H9 (cell line): ENCODE results near the gene SLC25A11. TPM values are rescaled to one million over a fixed set of nuclear protein-coding genes. Genes with fewer than 3 reads are reported as not detected.
A peak's percentile ranks its signal among the peaks of the same experiment; 100 is the strongest.

Source experiments
- DNase-seq: peaks from one replicate; pipeline ENCODE4 v3.0.0-alpha.2; 2017
- H2AFZ ChIP-seq: one replicate; pipeline ENCODE4 v1.6.1; 2013; ENCODE audit warnings: mild to moderate bottlenecking, low read length, control low read depth, moderate library complexity
- H2AK5ac ChIP-seq: 2 replicates; pipeline ENCODE4 v1.6.1; 2013; ENCODE audit warnings: low read length, control low read depth, mixed read lengths; ENCODE audit not compliant: insufficient read length
- H2BK120ac ChIP-seq: one replicate; pipeline ENCODE4 v1.6.1; 2013; ENCODE audit warnings: low read depth, mild to moderate bottlenecking, low read length, control low read depth, inconsistent platforms; ENCODE audit not compliant: poor library complexity, severe bottlenecking
- H2BK12ac ChIP-seq: 2 replicates; pipeline ENCODE4 v1.6.1; 2013; ENCODE audit warnings: low read length, control low read depth, mixed read lengths, low read depth; ENCODE audit not compliant: insufficient read length
- H2BK15ac ChIP-seq: 2 replicates; pipeline ENCODE4 v1.6.1; 2013; ENCODE audit warnings: low read depth, low read length, control low read depth
- H2BK20ac ChIP-seq: one replicate; pipeline ENCODE4 v1.6.1; 2013; ENCODE audit warnings: low read depth, mild to moderate bottlenecking, low read length, control low read depth, inconsistent platforms; ENCODE audit not compliant: poor library complexity, severe bottlenecking
- H2BK5ac ChIP-seq: 2 replicates; pipeline ENCODE4 v1.6.1; 2013; ENCODE audit warnings: low read length, control low read depth, mixed read lengths; ENCODE audit not compliant: insufficient read length
- H3K14ac ChIP-seq: 2 replicates; pipeline ENCODE4 v1.6.1; 2013; ENCODE audit warnings: low read length, control low read depth; ENCODE audit not compliant: insufficient read depth
- H3K18ac ChIP-seq: 2 replicates; pipeline ENCODE4 v1.6.1; 2013; ENCODE audit warnings: low read depth, mild to moderate bottlenecking, mixed read lengths, low read length, control low read depth; ENCODE audit not compliant: insufficient read length
- H3K23ac ChIP-seq: 2 replicates; pipeline ENCODE4 v1.6.1; 2013; ENCODE audit warnings: low read length, control low read depth, mixed read lengths, low read depth; ENCODE audit not compliant: insufficient read length
- H3K23me2 ChIP-seq: 2 replicates; pipeline ENCODE4 v1.6.1; 2013; ENCODE audit warnings: low read depth, mild to moderate bottlenecking, mixed read lengths, low read length, control low read depth; ENCODE audit not compliant: insufficient read length, poor library complexity, severe bottlenecking
- H3K27ac ChIP-seq: 2 replicates; pipeline ENCODE4 v1.5.1; 2013; ENCODE audit warnings: low read length, control low read depth, mixed read lengths, low read depth; ENCODE audit not compliant: insufficient read length
- H3K27me3 ChIP-seq: 2 replicates; pipeline ENCODE4 v1.6.1; 2013; ENCODE audit warnings: low read length, control low read depth, inconsistent platforms; ENCODE audit not compliant: insufficient read depth
- H3K4ac ChIP-seq: 2 replicates; pipeline ENCODE4 v1.6.1; 2013; ENCODE audit warnings: low read depth, mild to moderate bottlenecking, control low read depth, inconsistent platforms, low read length, moderate library complexity
- H3K4me1 ChIP-seq: 2 replicates; pipeline ENCODE4 v1.6.1; 2013; ENCODE audit warnings: low read length, control low read depth, inconsistent platforms; ENCODE audit not compliant: insufficient read depth
- H3K4me2 ChIP-seq: 2 replicates; pipeline ENCODE4 v1.6.1; 2013; ENCODE audit warnings: low read length, control low read depth, mixed read lengths; ENCODE audit not compliant: insufficient read length, insufficient read depth
- H3K56ac ChIP-seq: 2 replicates; pipeline ENCODE4 v1.6.1; 2013; ENCODE audit warnings: low read depth, mild to moderate bottlenecking, mixed read lengths, low read length, control low read depth; ENCODE audit not compliant: insufficient read length
- H3K79me1 ChIP-seq: 2 replicates; pipeline ENCODE4 v1.6.1; 2013; ENCODE audit warnings: low read depth, mild to moderate bottlenecking, moderate library complexity, low read length, control low read depth, inconsistent platforms; ENCODE audit not compliant: insufficient read depth, poor library complexity, severe bottlenecking
- H3K79me2 ChIP-seq: 2 replicates; pipeline ENCODE4 v1.6.1; 2013; ENCODE audit warnings: low read length, control low read depth, inconsistent platforms; ENCODE audit not compliant: insufficient read depth
- H3K9ac ChIP-seq: 2 replicates; pipeline ENCODE4 v1.6.1; 2013; ENCODE audit warnings: low read length, control low read depth, mixed read lengths; ENCODE audit not compliant: insufficient read length; ENCODE audit errors: extremely low read depth
- H3K9me3 ChIP-seq: one replicate; pipeline ENCODE4 v1.6.1; 2013; ENCODE audit warnings: low read depth, low read length, inconsistent platforms; ENCODE audit not compliant: control insufficient read depth
- H3T11ph ChIP-seq: one replicate; pipeline ENCODE4 v1.6.1; 2013; ENCODE audit warnings: mild to moderate bottlenecking, low read length, control low read depth, inconsistent platforms
- H4K20me1 ChIP-seq: one replicate; pipeline ENCODE4 v1.6.1; 2013; ENCODE audit not compliant: control insufficient read depth, insufficient read length, insufficient read depth
- H4K5ac ChIP-seq: 2 replicates; pipeline ENCODE4 v1.6.1; 2013; ENCODE audit warnings: low read depth, mild to moderate bottlenecking, mixed read lengths, low read length, control low read depth; ENCODE audit not compliant: insufficient read length
- H4K8ac ChIP-seq: replicated peaks from 2 replicates; pipeline ENCODE4 v1.6.1; 2013; ENCODE audit warnings: low read length, control low read depth, mixed read lengths, low read depth; ENCODE audit not compliant: insufficient read length
- H4K91ac ChIP-seq: 2 replicates; pipeline ENCODE4 v1.6.1; 2013; ENCODE audit warnings: low read depth, mild to moderate bottlenecking, moderate library complexity, mixed read lengths, low read length, control low read depth; ENCODE audit not compliant: insufficient read length
- H3K27ac Mint-ChIP-seq, 3 experiments: 2 replicates in 2 of 3; 3 replicates in 1 of 3; pipeline ENCODE4 v1.8.0; 2020 to 2021; ENCODE audit warnings: mixed read lengths in 3 of 3, mild to moderate bottlenecking in 1 of 3, moderate library complexity in 1 of 3
- H3K27me3 Mint-ChIP-seq: 2 replicates; pipeline ENCODE4 v1.8.0; 2021; ENCODE audit warnings: low read depth, mild to moderate bottlenecking, moderate library complexity, mixed read lengths
- H3K36me3 Mint-ChIP-seq, 3 experiments: 2 replicates in 2 of 3; 3 replicates in 1 of 3; pipeline ENCODE4 v1.8.0; 2020 to 2021; ENCODE audit warnings: low read depth in 3 of 3, mixed read lengths in 3 of 3; ENCODE audit not compliant: insufficient read depth in 1 of 3
- H3K4me1 Mint-ChIP-seq, 2 experiments: 2 replicates each; pipeline ENCODE4 v1.8.0; 2020; ENCODE audit warnings: mixed read lengths in 2 of 2
- H3K4me3 Mint-ChIP-seq, 2 experiments: 2 replicates in 1 of 2; 3 replicates in 1 of 2; pipeline ENCODE4 v1.8.0; 2020 to 2021; ENCODE audit warnings: mild to moderate bottlenecking in 2 of 2, mixed read lengths in 2 of 2, moderate library complexity in 1 of 2
- H3K9me3 Mint-ChIP-seq, 2 experiments: 2 replicates in 1 of 2; 3 replicates in 1 of 2; pipeline ENCODE4 v1.8.0; 2020; ENCODE audit warnings: mild to moderate bottlenecking in 2 of 2, mixed read lengths in 2 of 2, moderate library complexity in 1 of 2
- WGBS: extraction: QIAGEN DNeasy Blood & Tissue Kit; methylation state at CpG from one replicate; pipeline ENCODE4 v1.1.7; 2013; ENCODE audit warnings: missing lambda C conversion rate, low lambda C conversion rate, mixed read lengths; ENCODE audit not compliant: insufficient read length; ENCODE audit errors: extremely low coverage; 5-methylcytosine and 5-hydroxymethylcytosine counted together
- total RNA-seq: library from RNA; stranded (reverse); gene quantifications from 2 replicates; pipeline ENCODE4 v1.2.1, GENCODE V29; 2021
- TF ChIP-seq, protein P1 (sequence below): fragments of 200-600 bp; sonication (generic); conservative IDR thresholded peaks from 3 replicates; pipeline ENCODE4 v1.8.0; 2021; ENCODE audit warnings: antibody characterized with exemption, mild to moderate bottlenecking

Gene SLC25A11
- total RNA-seq, 1 experiment from 2014 or later = 74.9 TPM

DNA sequence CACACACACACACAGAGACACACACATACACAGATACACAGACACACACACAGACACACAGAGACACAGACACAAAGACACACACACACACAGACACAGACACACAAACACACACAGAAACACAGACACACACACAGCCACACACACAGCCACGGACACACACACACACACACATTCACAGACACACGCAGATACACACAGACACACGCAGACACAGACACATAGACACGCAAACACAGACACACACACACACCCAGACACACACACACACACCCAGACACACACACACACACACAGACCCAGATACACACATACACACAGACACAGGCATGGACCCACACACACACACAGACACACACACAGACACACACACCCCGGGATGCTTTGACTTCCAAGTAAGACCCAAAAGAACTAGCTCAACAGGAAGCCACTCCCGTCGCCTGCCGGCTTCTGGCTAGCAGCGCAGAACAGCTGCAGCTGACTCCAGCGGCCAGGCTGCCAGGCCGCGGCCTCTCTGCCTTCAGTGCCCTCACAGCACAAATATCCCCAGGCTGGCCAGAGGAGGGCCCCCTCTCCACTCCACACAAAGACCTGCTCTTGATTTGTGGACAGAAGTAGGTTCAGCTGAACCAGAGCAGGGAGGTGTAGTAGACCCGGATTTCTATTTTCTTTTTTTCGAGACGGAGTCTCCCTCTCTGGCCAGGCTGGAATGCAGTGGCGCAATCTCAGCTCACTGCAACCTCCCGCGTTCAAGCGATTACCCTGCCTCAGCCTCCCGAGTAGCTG lies 30.9 kb downstream of the SLC25A11 start:
- TF ChIP-seq, protein P1, sequence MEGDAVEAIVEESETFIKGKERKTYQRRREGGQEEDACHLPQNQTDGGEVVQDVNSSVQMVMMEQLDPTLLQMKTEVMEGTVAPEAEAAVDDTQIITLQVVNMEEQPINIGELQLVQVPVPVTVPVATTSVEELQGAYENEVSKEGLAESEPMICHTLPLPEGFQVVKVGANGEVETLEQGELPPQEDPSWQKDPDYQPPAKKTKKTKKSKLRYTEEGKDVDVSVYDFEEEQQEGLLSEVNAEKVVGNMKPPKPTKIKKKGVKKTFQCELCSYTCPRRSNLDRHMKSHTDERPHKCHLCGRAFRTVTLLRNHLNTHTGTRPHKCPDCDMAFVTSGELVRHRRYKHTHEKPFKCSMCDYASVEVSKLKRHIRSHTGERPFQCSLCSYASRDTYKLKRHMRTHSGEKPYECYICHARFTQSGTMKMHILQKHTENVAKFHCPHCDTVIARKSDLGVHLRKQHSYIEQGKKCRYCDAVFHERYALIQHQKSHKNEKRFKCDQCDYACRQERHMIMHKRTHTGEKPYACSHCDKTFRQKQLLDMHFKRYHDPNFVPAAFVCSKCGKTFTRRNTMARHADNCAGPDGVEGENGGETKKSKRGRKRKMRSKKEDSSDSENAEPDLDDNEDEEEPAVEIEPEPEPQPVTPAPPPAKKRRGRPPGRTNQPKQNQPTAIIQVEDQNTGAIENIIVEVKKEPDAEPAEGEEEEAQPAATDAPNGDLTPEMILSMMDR = peak; percentile 86
- no peak overlapping the region for H4K5ac ChIP-seq
- no peak overlapping the region for H3K18ac ChIP-seq
- H3K27ac ChIP-seq = no peak overlapping the region
- no peaks in the 10 kb centered on the region for H3K9me3 ChIP-seq
- Mint-ChIP-seq H3K36me3 (no peaks in the 10 kb centered on the region), H3K4me1 (peaks cover 5 to 7% of the 10 kb centered on the region in 2 experiments; a peak in 2 of 4 replicates), H3K4me3 (no peak overlapping the region), H3K27ac (no peak overlapping the region), H3K9me3 (no peaks in the 10 kb centered on the region), H3K27me3 (peaks cover 16% of the 10 kb centered on the region)
- H3K79me1 ChIP-seq = no peaks in the 10 kb centered on the region
- H3K23ac ChIP-seq = no peak overlapping the region
- H2BK12ac ChIP-seq = no peak overlapping the region
- H3K14ac ChIP-seq = no peak overlapping the region
- no peak overlapping the region for H2BK15ac ChIP-seq
- H2BK20ac ChIP-seq = no peak overlapping the region
- H3K23me2 ChIP-seq = no peaks in the 10 kb centered on the region
- DNase-seq = peak; percentile 98
- H4K20me1 ChIP-seq = no peaks in the 10 kb centered on the region
- H2BK120ac ChIP-seq = no peak overlapping the region
- H3K4me1 ChIP-seq = no peaks in the 10 kb centered on the region; the same call in 1 of the 2 replicates
- H3K4ac ChIP-seq = no peak overlapping the region
- H4K8ac ChIP-seq = no peak overlapping the region
- H3K4me2 ChIP-seq = no peak overlapping the region
- H2BK5ac ChIP-seq = no peak overlapping the region
- H3K9ac ChIP-seq = no peak overlapping the region
- no CpG with 5 or more reads among the region's 20 CpGs for WGBS
- no peak overlapping the region for H2AK5ac ChIP-seq
- no peaks in the 10 kb centered on the region for H3K27me3 ChIP-seq
- no peak overlapping the region for H3K56ac ChIP-seq
- no peaks in the 10 kb centered on the region for H3K79me2 ChIP-seq
- H2AFZ ChIP-seq = no peak overlapping the region
- H4K91ac ChIP-seq = no peak overlapping the region
- no peak overlapping the region for H3T11ph ChIP-seq
